Choroid plexus epithelial cell (primary cell): Measurements from ENCODE around the gene MYO1A.

Experiments used
- DNase-seq: peaks from one replicate; pipeline ENCODE4 v3.0.0-alpha.2; 2010; ENCODE audit warnings: low read depth
- H3K4me3 ChIP-seq: 2 replicates; pipeline ENCODE4 v1.5.1; 2011; ENCODE audit warnings: low read depth, mild to moderate bottlenecking, control low read depth, low read length, moderate library complexity
- TF ChIP-seq, protein P1 (sequence below): conservative IDR thresholded peaks from 2 replicates; pipeline ENCODE4 v1.5.1; 2011; ENCODE audit warnings: low read depth, mild to moderate bottlenecking, control low read depth, inconsistent platforms, low read length, moderate library complexity

Gene MYO1A

DNA sequence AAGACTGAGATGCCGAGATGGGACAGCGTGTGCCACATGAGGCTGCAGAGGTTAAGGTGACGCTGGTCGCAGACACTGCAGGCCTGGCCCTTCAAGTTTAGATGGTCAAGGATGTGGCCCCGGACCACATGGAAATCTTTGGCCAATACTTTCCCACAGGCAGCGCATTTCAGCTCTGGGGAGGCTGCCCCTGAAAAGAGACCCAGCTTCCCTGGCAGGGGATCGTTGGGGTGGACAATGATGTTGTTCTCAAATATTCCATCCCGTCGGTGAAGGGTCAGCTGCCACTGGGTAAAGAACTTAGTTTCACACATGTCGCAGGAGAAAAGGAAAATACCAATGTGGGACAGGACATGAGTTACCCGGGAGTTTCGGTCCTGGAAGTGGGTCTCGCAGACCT lies 46.5 kb downstream of the MYO1A start:
- H3K4me3 ChIP-seq, result no peak overlapping the region
- DNase-seq, result no peak
- TF ChIP-seq, protein P1, sequence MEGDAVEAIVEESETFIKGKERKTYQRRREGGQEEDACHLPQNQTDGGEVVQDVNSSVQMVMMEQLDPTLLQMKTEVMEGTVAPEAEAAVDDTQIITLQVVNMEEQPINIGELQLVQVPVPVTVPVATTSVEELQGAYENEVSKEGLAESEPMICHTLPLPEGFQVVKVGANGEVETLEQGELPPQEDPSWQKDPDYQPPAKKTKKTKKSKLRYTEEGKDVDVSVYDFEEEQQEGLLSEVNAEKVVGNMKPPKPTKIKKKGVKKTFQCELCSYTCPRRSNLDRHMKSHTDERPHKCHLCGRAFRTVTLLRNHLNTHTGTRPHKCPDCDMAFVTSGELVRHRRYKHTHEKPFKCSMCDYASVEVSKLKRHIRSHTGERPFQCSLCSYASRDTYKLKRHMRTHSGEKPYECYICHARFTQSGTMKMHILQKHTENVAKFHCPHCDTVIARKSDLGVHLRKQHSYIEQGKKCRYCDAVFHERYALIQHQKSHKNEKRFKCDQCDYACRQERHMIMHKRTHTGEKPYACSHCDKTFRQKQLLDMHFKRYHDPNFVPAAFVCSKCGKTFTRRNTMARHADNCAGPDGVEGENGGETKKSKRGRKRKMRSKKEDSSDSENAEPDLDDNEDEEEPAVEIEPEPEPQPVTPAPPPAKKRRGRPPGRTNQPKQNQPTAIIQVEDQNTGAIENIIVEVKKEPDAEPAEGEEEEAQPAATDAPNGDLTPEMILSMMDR, result no peak

DNA sequence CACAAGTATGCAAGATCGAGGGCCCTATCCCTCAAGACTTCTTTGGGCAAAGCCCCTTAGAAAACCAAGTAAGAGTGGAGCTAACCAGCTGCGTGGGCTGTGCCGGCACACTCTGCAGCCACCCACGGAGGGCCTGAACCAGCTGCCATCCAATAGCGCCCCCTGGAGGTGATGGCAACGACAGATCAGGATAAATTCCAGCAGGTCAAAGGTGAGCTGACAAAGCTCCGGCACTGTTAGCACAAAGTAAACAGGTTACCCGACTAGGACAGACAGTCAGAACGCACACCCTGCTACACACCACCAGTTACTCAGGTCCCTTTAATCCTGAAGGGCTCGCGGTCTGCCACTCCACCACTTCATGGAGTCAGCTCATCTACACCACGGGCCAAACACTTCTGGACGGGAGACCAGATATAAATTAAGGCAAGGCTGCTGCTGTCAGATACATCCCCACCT lies 48.5 kb downstream of the MYO1A start:
- TF ChIP-seq, protein P1, result peak; percentile 89
- DNase-seq, result peak; percentile 78
- H3K4me3 ChIP-seq, result no peak overlapping the region

- no peak overlapping the region for H3K4me3 ChIP-seq
- DNase-seq, result no peak
- TF ChIP-seq, protein P1, result no peak
Measured at GRCh38 chr12:57000393-57000792, 49.5 kb downstream of the MYO1A start.

DNA sequence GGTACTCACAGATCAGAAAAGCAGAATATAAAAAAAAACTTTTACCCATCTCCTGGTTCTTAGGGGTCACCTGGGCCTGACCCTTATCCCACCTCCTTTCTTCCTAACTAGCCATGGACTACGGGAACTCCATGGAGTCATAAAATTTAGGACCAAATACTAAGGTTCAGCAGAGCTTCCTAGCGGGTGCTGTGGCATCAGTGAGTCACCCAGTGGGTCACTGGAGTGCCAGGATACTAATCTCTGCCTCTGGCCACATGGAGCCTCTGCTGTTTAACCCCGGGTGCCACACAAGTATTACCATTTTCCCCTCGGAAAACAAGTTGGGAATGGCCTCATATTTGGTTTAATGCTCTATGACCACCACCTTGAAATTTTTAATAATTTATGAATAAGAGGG lies 50.5 kb downstream of the MYO1A start:
- TF ChIP-seq, protein P1, result no peak
- H3K4me3 ChIP-seq, result no peak overlapping the region
- no peak for DNase-seq

DNA sequence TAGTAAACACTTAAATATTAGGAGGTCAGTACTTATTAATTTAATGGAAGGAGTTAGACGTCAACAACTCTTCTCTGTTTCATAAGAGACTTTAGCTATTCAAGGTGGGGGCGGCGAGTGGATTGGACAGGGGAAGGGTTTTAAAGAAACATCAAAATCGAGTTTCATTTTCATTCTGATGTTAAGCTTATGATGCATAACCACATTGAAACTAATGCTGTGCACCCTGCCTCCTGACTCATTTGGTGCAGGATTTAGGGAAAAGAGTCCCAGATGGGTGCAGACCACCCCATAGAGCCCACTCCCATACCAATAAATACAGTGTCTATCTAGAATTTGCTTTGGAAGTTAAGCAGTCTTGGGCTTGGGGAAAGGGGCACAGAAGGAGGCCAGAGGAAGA lies 50.9 kb downstream of the MYO1A start:
- H3K4me3 ChIP-seq, result no peak overlapping the region
- TF ChIP-seq, protein P1, result no peak
- DNase-seq, result no peak

GRCh38 chr12:56998316-56998715 lies 51.6 kb downstream of the MYO1A start:
- TF ChIP-seq, protein P1, result no peak

GRCh38 chr12:56996793-56997545 lies 53.0 kb downstream of the MYO1A start:
- DNase-seq, result no peak
- H3K4me3 ChIP-seq, result no peak overlapping the region
- TF ChIP-seq, protein P1, result no peak

More at GRCh38 chr12:56998316-56998715, 51.6 kb downstream of the MYO1A start:
- no peak for DNase-seq
- no peak overlapping the region for H3K4me3 ChIP-seq
